Thyroid gland (tissue), 4 donors: ENCODE measurements around the gene STUM.

Source experiments
- POLR2A ChIP-seq, 2 donors: fragments of 450-650 bp; IDR thresholded peaks; one replicate each; pipeline ENCODE4 v1.6.1; 2017; ENCODE audit warnings: antibody characterized with exemption in 2 of 2, mild to moderate bottlenecking in 2 of 2, moderate library complexity in 1 of 2
- TF ChIP-seq, protein P1 (sequence below), 6 experiments: fragments of 200-600 bp in 3 of 6; fragments of 450-650 bp in 3 of 6; sonication (generic) in 3 of 6; IDR thresholded peaks; one replicate each; pipeline ENCODE4 v1.5.1; 2016 to 2019; ENCODE audit warnings: antibody characterized with exemption in 6 of 6, mild to moderate bottlenecking in 2 of 6, inconsistent platforms in 1 of 6, moderate library complexity in 1 of 6

DNA sequence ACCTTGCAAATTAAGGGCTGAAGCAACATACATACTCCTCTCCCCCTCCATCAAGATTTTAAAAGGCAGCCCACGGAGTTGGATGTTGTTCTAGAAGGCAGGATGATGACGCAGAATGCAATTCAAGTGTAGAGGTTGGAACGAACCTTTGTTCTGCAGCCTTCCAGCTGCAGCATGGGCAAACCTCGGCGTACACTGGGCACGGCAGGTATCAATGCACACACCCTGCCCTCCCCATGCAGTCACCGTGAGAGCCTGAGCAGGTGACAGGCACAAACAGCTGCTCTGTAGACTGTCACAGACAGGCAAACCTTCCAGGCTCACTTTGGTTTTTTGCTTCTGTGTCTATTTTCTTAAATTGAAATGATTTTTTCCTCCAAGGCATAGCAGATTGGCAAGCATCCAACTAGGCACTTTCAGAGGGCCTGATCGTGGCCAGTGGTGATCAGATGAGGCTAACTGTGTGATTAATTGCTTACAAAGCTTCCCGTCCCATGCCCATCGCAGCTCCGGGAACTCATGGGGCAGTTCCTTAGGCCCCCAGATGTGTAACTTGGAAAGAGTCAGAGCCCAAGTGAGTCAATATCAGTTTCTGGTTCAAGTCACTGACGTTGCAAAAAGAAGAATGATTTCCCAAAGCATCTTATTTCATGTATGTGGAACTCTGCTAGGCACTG is 108.2 kb downstream of the STUM start:
- no peak for TF ChIP-seq POLR2A (IDR thresholded peaks at IDR 0.05)
- TF ChIP-seq, protein P1, sequence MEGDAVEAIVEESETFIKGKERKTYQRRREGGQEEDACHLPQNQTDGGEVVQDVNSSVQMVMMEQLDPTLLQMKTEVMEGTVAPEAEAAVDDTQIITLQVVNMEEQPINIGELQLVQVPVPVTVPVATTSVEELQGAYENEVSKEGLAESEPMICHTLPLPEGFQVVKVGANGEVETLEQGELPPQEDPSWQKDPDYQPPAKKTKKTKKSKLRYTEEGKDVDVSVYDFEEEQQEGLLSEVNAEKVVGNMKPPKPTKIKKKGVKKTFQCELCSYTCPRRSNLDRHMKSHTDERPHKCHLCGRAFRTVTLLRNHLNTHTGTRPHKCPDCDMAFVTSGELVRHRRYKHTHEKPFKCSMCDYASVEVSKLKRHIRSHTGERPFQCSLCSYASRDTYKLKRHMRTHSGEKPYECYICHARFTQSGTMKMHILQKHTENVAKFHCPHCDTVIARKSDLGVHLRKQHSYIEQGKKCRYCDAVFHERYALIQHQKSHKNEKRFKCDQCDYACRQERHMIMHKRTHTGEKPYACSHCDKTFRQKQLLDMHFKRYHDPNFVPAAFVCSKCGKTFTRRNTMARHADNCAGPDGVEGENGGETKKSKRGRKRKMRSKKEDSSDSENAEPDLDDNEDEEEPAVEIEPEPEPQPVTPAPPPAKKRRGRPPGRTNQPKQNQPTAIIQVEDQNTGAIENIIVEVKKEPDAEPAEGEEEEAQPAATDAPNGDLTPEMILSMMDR (IDR thresholded peaks at IDR 0.05): no peak
